Left forelimb (tissue), 1 donor: Measurements from ENCODE around the gene FILIP1L.
A peak's percentile ranks its signal among the peaks of the same experiment; 100 is the strongest.

ENCODE experiments used
- DNase-seq: peaks from one replicate; pipeline ENCODE4 v3.0.0-alpha.2; 2018; ENCODE audit warnings: low spot score

FILIP1L gene

GRCh38 chr3:99891610-99892285 lies 222.6 kb downstream of the FILIP1L start:
- no peak for DNase-seq

GRCh38 chr3:99885851-99886250 lies 228.4 kb downstream of the FILIP1L start:
- DNase-seq: no peak

GRCh38 chr3:99885085-99885484 lies 229.2 kb downstream of the FILIP1L start:
- DNase-seq: no peak

GRCh38 chr3:99884484-99884883 lies 229.8 kb downstream of the FILIP1L start:
- no peak for DNase-seq

- no peak for DNase-seq
These were observed 230.6 kb downstream of the FILIP1L start for GRCh38 chr3:99883693-99884092.

GRCh38 chr3:99883138-99883461 lies 231.2 kb downstream of the FILIP1L start:
- no peak for DNase-seq

GRCh38 chr3:99882436-99883137 lies 231.7 kb downstream of the FILIP1L start:
- no peak for DNase-seq

GRCh38 chr3:99881121-99881524 lies 233.2 kb downstream of the FILIP1L start:
- no peak for DNase-seq

- DNase-seq: no peak
These were observed 235.0 kb downstream of the FILIP1L start for GRCh38 chr3:99879275-99879674.

- no peak for DNase-seq
These were observed 236.3 kb downstream of the FILIP1L start for GRCh38 chr3:99878005-99878404.

GRCh38 chr3:99877031-99877579 lies 237.2 kb downstream of the FILIP1L start:
- DNase-seq: no peak

- peak; percentile 90 for DNase-seq
These were observed 238.1 kb downstream of the FILIP1L start for GRCh38 chr3:99875929-99876841.

GRCh38 chr3:99875581-99875928 lies 238.7 kb downstream of the FILIP1L start:
- no peak for DNase-seq

GRCh38 chr3:99874237-99875002 lies 239.9 kb downstream of the FILIP1L start:
- no peak for DNase-seq

- no peak for DNase-seq
These were observed 240.8 kb downstream of the FILIP1L start for GRCh38 chr3:99873269-99874102.

GRCh38 chr3:99872923-99873254 lies 241.4 kb downstream of the FILIP1L start:
- no peak for DNase-seq

- no peak for DNase-seq
These were observed 242.9 kb downstream of the FILIP1L start for GRCh38 chr3:99871231-99872045.

- no peak for DNase-seq
These were observed 243.6 kb downstream of the FILIP1L start for GRCh38 chr3:99870712-99871111.

- DNase-seq: no peak
These were observed 244.7 kb downstream of the FILIP1L start for GRCh38 chr3:99869621-99870020.

- no peak for DNase-seq
These were observed 246.0 kb downstream of the FILIP1L start for GRCh38 chr3:99868311-99868646.
